Measurements from ENCODE around the gene LY6G6D.

The LY6G6D gene

GRCh38 chr6:31765910-31766794 is 51.0 kb downstream of the LY6G6D start:
- H4K20me1 ChIP-seq, result no peaks in the 10 kb centered on the region
- TF ChIP-seq Cebpa-rat (IDR thresholded peaks at IDR 0.05), result no peak
- peaks cover 23 to 52% (median 31%) of the 10 kb centered on the region in 10 experiments for H3K4me1 ChIP-seq
- H3K27ac ChIP-seq, result no peak overlapping the region
- no peak overlapping the region for H3K4me3 ChIP-seq
- H3K9ac ChIP-seq, result no peak overlapping the region
- no peaks in the 10 kb centered on the region for H3K9me3 ChIP-seq (replicated peaks in 1 of 11)
- no peaks in the 10 kb centered on the region for H3K27me3 ChIP-seq
- peaks cover 0 to 46% (median 30%) of the 10 kb centered on the region in 11 experiments; a peak in 17 of 22 replicates for H3K36me3 ChIP-seq
- no peak overlapping the region for H3K4me2 ChIP-seq

- TF ChIP-seq Cebpa-rat (IDR thresholded peaks at IDR 0.05), result no peak
- peaks cover 15 to 54% (median 28%) of the 10 kb centered on the region in 10 experiments for H3K4me1 ChIP-seq
- no peak overlapping the region for H3K9ac ChIP-seq
Observed at GRCh38 chr6:31767096-31767645, 52.0 kb downstream of the LY6G6D start.

More at GRCh38 chr6:31767096-31767645, 52.0 kb downstream of the LY6G6D start:
- no peaks in the 10 kb centered on the region for H4K20me1 ChIP-seq
- H3K4me2 ChIP-seq, result peak overlapping the region in 3 of 11 experiments; percentile 81 to 89 (median 85); a peak in 6 of 22 replicates
- H3K4me3 ChIP-seq, result no peak overlapping the region
- peaks cover 0 to 36% (median 20%) of the 10 kb centered on the region in 11 experiments; a peak in 15 of 22 replicates for H3K36me3 ChIP-seq
- H3K9me3 ChIP-seq (replicated peaks in 1 of 11), result no peaks in the 10 kb centered on the region
- no peaks in the 10 kb centered on the region for H3K27me3 ChIP-seq
- no peak overlapping the region for H3K27ac ChIP-seq
